K562 (cell line): ENCODE results near the gene SLC20A1. TPM values are rescaled to one million over a fixed set of nuclear protein-coding genes. Genes with fewer than 3 reads are reported as not detected.

Experiments
- ATAC-seq: fragments of 200-7000 bp; cut with Tn5 transposase; 3 replicates; pipeline ENCODE4 v1.9.1; 2020; ENCODE audit warnings: moderate library complexity
- BruUV-seq: library from RNA; stranded (reverse); fragments of 400-500 nt; replicated peaks from 2 replicates; lab custom pipeline; 2021; lab: Mats Ljungman, UMichigan
- CTCF ChIA-PET: fragments of 300-600 bp; formaldehyde crosslinking; extraction: SDS; loops from one replicate; lab custom pipeline; 2021; ENCODE audit warnings: low intra/inter-chr PET ratio; lab: Yijun Ruan, JAX
- POLR2A ChIA-PET: fragments of 300-600, 350-650 bp; sonication (Branson Sonifier 250); formaldehyde crosslinking; extraction: SDS; loops from one replicate; lab custom pipeline; 2021; ENCODE audit warnings: antibody characterized with exemption, inconsistent platforms; lab: Yijun Ruan, JAX
- DNase-seq, 4 experiments: peaks; one replicate each; pipeline versions ENCODE4 v3.0.0 to v3.0.0-alpha.2; 2011 to 2018; ENCODE audit warnings: low spot score in 3 of 4, mixed read lengths in 3 of 4; ENCODE audit errors: extremely low read depth in 1 of 4
- FAIRE-seq: peaks from 2 replicates; lab custom pipeline; 2011; peaks lifted over from hg19 to GRCh38; lab: Jason Lieb, UNC
- H2AFZ ChIP-seq: 2 replicates; pipeline ENCODE4 v1.6.0; 2011; ENCODE audit warnings: low read depth, low read length, control low read depth, inconsistent platforms
- H3K27ac ChIP-seq: fragments of 200-600 bp; 3 replicates; pipeline ENCODE4 v1.8.0; 2011; ENCODE audit warnings: low read depth, mild to moderate bottlenecking, control low read depth, inconsistent platforms, low read length, moderate library complexity, mixed read lengths; ENCODE audit errors: extremely low read depth
- H3K27me3 ChIP-seq, 2 experiments: fragments of 300-600 bp in 1 of 2; 2 replicates in 1 of 2; 3 replicates in 1 of 2; pipeline versions ENCODE4 v1.6.0 to v1.8.0; 2011; ENCODE audit warnings: inconsistent platforms in 2 of 2, low read length in 2 of 2, mild to moderate bottlenecking in 1 of 2, mixed read lengths in 1 of 2, moderate library complexity in 1 of 2; ENCODE audit not compliant: control insufficient read depth in 2 of 2, insufficient read depth in 2 of 2
- H3K36me3 ChIP-seq: fragments of 300-600 bp; 3 replicates; pipeline ENCODE4 v1.8.0; 2011; ENCODE audit warnings: mild to moderate bottlenecking, low read length, inconsistent platforms; ENCODE audit not compliant: control insufficient read depth, insufficient read depth
- H3K4me1 ChIP-seq, 2 experiments: fragments of 200-600 bp in 1 of 2; replicated peaks in 1 of 2; 2 replicates in 1 of 2; 3 replicates in 1 of 2; pipeline versions ENCODE4 v1.5.1 to v1.8.0; 2011; ENCODE audit warnings: inconsistent platforms in 2 of 2, low read length in 2 of 2, mild to moderate bottlenecking in 1 of 2, mixed read lengths in 1 of 2, moderate library complexity in 1 of 2; ENCODE audit not compliant: control insufficient read depth in 2 of 2, insufficient read depth in 2 of 2
- H3K4me2 ChIP-seq: 2 replicates; pipeline ENCODE4 v1.6.1; 2011; ENCODE audit warnings: low read length, control low read depth, inconsistent platforms, mixed read lengths; ENCODE audit not compliant: insufficient read depth
- H3K4me3 ChIP-seq: fragments of 200-600 bp; sonication (generic), shearing (Covaris generic); 2 replicates; pipeline ENCODE4 v1.5.1; 2016; ENCODE audit warnings: control low read depth, inconsistent platforms
- H3K79me2 ChIP-seq: fragments of 200-600 bp; 3 replicates; pipeline ENCODE4 v1.8.0; 2011; ENCODE audit warnings: low read length, inconsistent platforms; ENCODE audit not compliant: control insufficient read depth, insufficient read depth
- H3K9ac ChIP-seq, 2 experiments: 2 replicates each; pipeline versions ENCODE4 v1.6.0 to v1.6.1; 2011; ENCODE audit warnings: low read depth in 2 of 2, low read length in 2 of 2, control low read depth in 1 of 2, inconsistent platforms in 1 of 2, mild to moderate bottlenecking in 1 of 2, mixed read lengths in 1 of 2; ENCODE audit not compliant: insufficient read depth in 1 of 2
- H3K9me1 ChIP-seq: one replicate; pipeline ENCODE4 v1.6.0; 2011; ENCODE audit warnings: inconsistent platforms, mild to moderate bottlenecking, low read length, moderate library complexity; ENCODE audit not compliant: control insufficient read depth, insufficient read depth
- H3K9me3 ChIP-seq: replicated peaks from 2 replicates; pipeline ENCODE4 v1.5.1; 2011; ENCODE audit warnings: low read depth, low read length, inconsistent platforms; ENCODE audit not compliant: control insufficient read depth, insufficient read depth
- H4K20me1 ChIP-seq: replicated peaks from 2 replicates; pipeline ENCODE4 v1.6.1; 2011; ENCODE audit warnings: low read length, inconsistent platforms, mixed read lengths; ENCODE audit not compliant: control insufficient read depth, insufficient read depth
- HMG20B ChIP-seq: fragments of 250-450 bp; sonication (Bioruptor Pico); IDR thresholded peaks from 2 replicates; pipeline ENCODE4 v1.5.0; 2021; ENCODE audit warnings: mild to moderate bottlenecking
- JUN ChIP-seq, 2 experiments: sonication (generic) in 1 of 2; formaldehyde crosslinking in 1 of 2; IDR thresholded peaks; 2 replicates each; pipeline versions ENCODE4 v1.6.1 to v1.8.0; 2012 to 2022; ENCODE audit warnings: borderline replicate concordance in 2 of 2, mild to moderate bottlenecking in 2 of 2, improper control_type of control experiment in 1 of 2, low read depth in 1 of 2, low read length in 1 of 2, missing genetic modification reagents in 1 of 2
- LEF1 ChIP-seq: fragments of 450-650 bp; IDR thresholded peaks from 2 replicates; pipeline ENCODE4 v1.6.1; 2016; ENCODE audit warnings: mild to moderate bottlenecking
- NCOA1 ChIP-seq: fragments of 450-650 bp; IDR thresholded peaks from 2 replicates; pipeline ENCODE4 v1.6.1; 2016; ENCODE audit warnings: low read depth
- RHOXF2B ChIP-seq: fragments of 250-450 bp; sonication (Bioruptor Pico); conservative IDR thresholded peaks from 2 replicates; pipeline ENCODE4 v1.5.1; 2021
- SMARCB1 ChIP-seq: IDR thresholded peaks from 2 replicates; pipeline ENCODE4 v1.6.1; 2011; ENCODE audit warnings: improper control_type of control experiment, low read depth; ENCODE audit not compliant: insufficient read length
- TFAM ChIP-seq: fragments of 250-450 bp; sonication (Bioruptor Pico); conservative IDR thresholded peaks from 2 replicates; pipeline ENCODE4 v1.5.0; 2021; ENCODE audit warnings: mild to moderate bottlenecking, moderate library complexity
- YY1 ChIP-seq, 3 experiments: IDR thresholded peaks; 2 replicates each; pipeline ENCODE4 v1.6.1; 2011; ENCODE audit warnings: low read length in 2 of 3, mild to moderate bottlenecking in 2 of 3, moderate library complexity in 2 of 3, borderline replicate concordance in 1 of 3, control low read depth in 1 of 3, low read depth in 1 of 3; ENCODE audit not compliant: insufficient read depth in 3 of 3, insufficient replicate concordance in 2 of 3, control insufficient read depth in 1 of 3, insufficient read length in 1 of 3; ENCODE audit errors: extremely low read depth in 1 of 3
- ZNF311 ChIP-seq: fragments of 250-450 bp; sonication (Bioruptor Pico); IDR thresholded peaks from 2 replicates; pipeline ENCODE4 v1.4.0; 2020; ENCODE audit warnings: mild to moderate bottlenecking, moderate library complexity
- ZNF384 ChIP-seq: IDR thresholded peaks from 2 replicates; pipeline ENCODE4 v1.6.1; 2012; ENCODE audit warnings: low read depth, low read length, improper control_type of control experiment
- ZNF644 ChIP-seq: fragments of 200-800 bp; sonication (Bioruptor generic); IDR thresholded peaks from 2 replicates; pipeline ENCODE4 v1.6.1; 2016; ENCODE audit warnings: low read depth, missing genetic modification characterization, missing compliant biosample characterization
- WGBS: fragments of 100-300 bp; shearing (Covaris generic); methylation state at CpG from one replicate; pipeline ENCODE4 v1.1.6; 2016; ENCODE audit warnings: low coverage, mixed read lengths; ENCODE audit not compliant: insufficient coverage; ENCODE audit errors: missing lambda C conversion rate; 5-methylcytosine and 5-hydroxymethylcytosine counted together
- in situ Hi-C: fragments of 300-500 bp; cut with MboI; formaldehyde crosslinking; loops from 4 replicates; pipeline ENCODE4 v1.15.0; 2018; ENCODE audit warnings: inconsistent platforms, mixed read lengths
- intact Hi-C: fragments of 100-400 bp; cut with micrococcal nuclease; formaldehyde crosslinking; loops from 2 replicates; pipeline ENCODE4 v1.14.2; 2022
- polyA plus RNA-seq, 8 experiments: library from polyadenylated mRNA; depleted of rRNA in 4 of 8; stranded (reverse) in 5 of 8; unstranded in 3 of 8; fragments of >200 nt; fragmentation: Nextera tagmentation in 2 of 8; fragmentation: Illumina TruSeq in 1 of 8; extraction: Ambion mirVana in 2 of 8; extraction: Trizol in 1 of 8; gene quantifications; 2 replicates each; pipeline versions ENCODE4 v1.2.1 to v1.2.3, GENCODE V29; 2011 to 2014; ENCODE audit warnings: inconsistent platforms in 1 of 8, missing spikeins in 1 of 8
- total RNA-seq, 7 experiments: library from RNA; depleted of rRNA in 6 of 7; stranded (reverse); fragments of >200 nt in 6 of 7; fragmentation: Illumina TruSeq in 2 of 7; extraction: Trizol in 2 of 7; gene quantifications; 2 replicates each; pipeline versions ENCODE4 v1.2.1 to v1.2.3, GENCODE V29; 2011 to 2021; ENCODE audit warnings: low replicate concordance in 1 of 7
- TF ChIP-seq, protein P1 (sequence below): fragments of 200-800 bp; sonication (Bioruptor generic); IDR thresholded peaks from 2 replicates; pipeline ENCODE4 v1.6.1; 2017; ENCODE audit warnings: missing genetic modification characterization, missing compliant biosample characterization
- TF ChIP-seq, protein P2 (sequence below): sonication (generic); formaldehyde crosslinking; IDR thresholded peaks from 2 replicates; pipeline ENCODE4 v1.8.1; 2022; ENCODE audit warnings: missing genetic modification reagents
- TF ChIP-seq, protein P3 (sequence below): sonication (generic); formaldehyde crosslinking; IDR thresholded peaks from 2 replicates; pipeline ENCODE4 v1.8.1; 2023; ENCODE audit warnings: mild to moderate bottlenecking, missing genetic modification reagents, moderate library complexity

Gene SLC20A1
- total and polyA plus RNA-seq, 9 of the 15 experiments (the other 6 are each of a cell fraction or from before 2014, with no cell fraction given), result 53.8 to 150 (median 74.7) TPM

DNA sequence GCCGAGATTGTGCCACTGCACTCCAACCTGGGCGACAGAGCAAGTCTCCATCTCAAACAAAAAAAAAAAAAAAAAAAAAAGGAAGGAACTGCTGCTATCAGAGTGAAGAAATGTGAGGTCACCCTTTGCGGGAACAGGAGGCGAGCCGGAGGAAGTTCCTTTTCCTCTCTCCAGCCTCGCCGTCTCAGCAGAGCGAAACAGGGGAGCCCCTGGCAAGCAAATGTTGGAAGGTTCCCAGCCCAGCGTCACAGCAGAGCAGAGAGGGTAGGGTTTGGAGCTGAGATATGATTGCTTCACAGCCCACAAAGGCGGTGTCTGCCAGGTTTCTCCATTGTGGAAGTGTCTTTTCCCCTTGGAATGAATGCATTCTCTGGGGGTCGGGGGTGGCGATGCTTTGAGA, 28.5 kb downstream of the SLC20A1 start (continued):
- TF ChIP-seq YY1 (IDR thresholded peaks at IDR 0.05; ENCODE audit: borderline replicate concordance in 1 of 3, control insufficient read depth in 1 of 3, extremely low read depth in 1 of 3, insufficient read depth in 3 of 3, insufficient read length in 1 of 3, insufficient replicate concordance in 2 of 3, low read depth in 1 of 3, low read length in 2 of 3) (peak in 1 of 3 experiments; percentile 7), SMARCB1 (no peak), JUN (IDR thresholded peaks at IDR 0.05; ENCODE audit: borderline replicate concordance, low read depth, low read length) (peak; percentile 56), JUN (CRISPR knock-in tag; IDR thresholded peaks at IDR 0.05; ENCODE audit: borderline replicate concordance) (no peak), RHOXF2B (CRISPR knock-in tag) (0 out of 2 replicates have a peak, but pooled peaks have one; percentile 46), ZNF644 (tag) (no peak), LEF1 (no peak), TFAM (CRISPR knock-in tag) (no peak), HMG20B (CRISPR knock-in tag) (no peak), ZNF384 (peak; percentile 86)
- TF ChIP-seq, all 486 proteins: peak for 24

DNA sequence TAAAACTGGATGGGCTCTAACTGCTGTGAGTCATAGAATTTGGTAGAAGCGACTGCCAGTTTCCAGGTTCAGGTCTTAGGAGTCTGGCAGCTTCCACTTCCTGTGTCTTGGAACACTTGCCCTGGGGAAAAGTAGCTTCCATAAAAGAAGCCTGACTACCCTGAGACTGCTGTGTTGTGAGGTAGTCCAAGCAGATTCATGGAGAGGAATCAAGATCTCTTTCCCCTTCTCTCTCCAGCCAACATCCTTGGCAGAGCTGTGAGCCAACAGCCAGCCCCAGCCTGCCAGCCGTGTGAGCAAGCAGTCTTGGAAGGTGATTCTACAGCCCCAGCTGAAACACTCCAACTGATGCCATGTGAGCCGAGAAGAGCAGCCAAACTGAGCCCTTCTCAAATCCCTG, 33.7 kb downstream of the SLC20A1 start:
- H3K9ac ChIP-seq, result peak overlapping the region in 1 of 2 experiments; percentile 81; a peak in 1 of 4 replicates
- ATAC-seq (no peak), FAIRE-seq (no peak), DNase-seq (no peak)
- no peaks in the 10 kb centered on the region for H3K36me3 ChIP-seq
- no peaks in the 10 kb centered on the region for H4K20me1 ChIP-seq
- no peak overlapping the region for H3K4me2 ChIP-seq
- no TSS peak for BruUV-seq
- in situ Hi-C loops (no loop called here), intact Hi-C loops (no loop called here)
- H3K4me3 ChIP-seq, result no peak overlapping the region
- H3K27ac ChIP-seq, result no peak overlapping the region
- ChIA-PET CTCF (no interaction called here), POLR2A (interaction anchor here (0.6 to 1.4 kb wide), 3 partner anchors 9 to 655 kb away, joined by 3 to 5 read pairs (median 4); no protein-coding TSS in a partner anchor)
- H3K9me3 ChIP-seq, result no peaks in the 10 kb centered on the region
- no peaks in the 10 kb centered on the region for H3K27me3 ChIP-seq
- peaks cover 11 to 34% of the 10 kb centered on the region in 2 experiments for H3K4me1 ChIP-seq
- WGBS, result 67% methylated on average over 3 of the region's 3 CpGs
- H3K9me1 ChIP-seq, result no peaks in the 10 kb centered on the region
- TF ChIP-seq, protein P1, sequence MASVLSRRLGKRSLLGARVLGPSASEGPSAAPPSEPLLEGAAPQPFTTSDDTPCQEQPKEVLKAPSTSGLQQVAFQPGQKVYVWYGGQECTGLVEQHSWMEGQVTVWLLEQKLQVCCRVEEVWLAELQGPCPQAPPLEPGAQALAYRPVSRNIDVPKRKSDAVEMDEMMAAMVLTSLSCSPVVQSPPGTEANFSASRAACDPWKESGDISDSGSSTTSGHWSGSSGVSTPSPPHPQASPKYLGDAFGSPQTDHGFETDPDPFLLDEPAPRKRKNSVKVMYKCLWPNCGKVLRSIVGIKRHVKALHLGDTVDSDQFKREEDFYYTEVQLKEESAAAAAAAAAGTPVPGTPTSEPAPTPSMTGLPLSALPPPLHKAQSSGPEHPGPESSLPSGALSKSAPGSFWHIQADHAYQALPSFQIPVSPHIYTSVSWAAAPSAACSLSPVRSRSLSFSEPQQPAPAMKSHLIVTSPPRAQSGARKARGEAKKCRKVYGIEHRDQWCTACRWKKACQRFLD, result no peak
- TF ChIP-seq ZNF311 (CRISPR knock-in tag) (no peak), NCOA1 (no peak)
- TF ChIP-seq, protein P2, sequence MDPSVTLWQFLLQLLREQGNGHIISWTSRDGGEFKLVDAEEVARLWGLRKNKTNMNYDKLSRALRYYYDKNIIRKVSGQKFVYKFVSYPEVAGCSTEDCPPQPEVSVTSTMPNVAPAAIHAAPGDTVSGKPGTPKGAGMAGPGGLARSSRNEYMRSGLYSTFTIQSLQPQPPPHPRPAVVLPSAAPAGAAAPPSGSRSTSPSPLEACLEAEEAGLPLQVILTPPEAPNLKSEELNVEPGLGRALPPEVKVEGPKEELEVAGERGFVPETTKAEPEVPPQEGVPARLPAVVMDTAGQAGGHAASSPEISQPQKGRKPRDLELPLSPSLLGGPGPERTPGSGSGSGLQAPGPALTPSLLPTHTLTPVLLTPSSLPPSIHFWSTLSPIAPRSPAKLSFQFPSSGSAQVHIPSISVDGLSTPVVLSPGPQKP, result no peak
- TF ChIP-seq, protein P3, sequence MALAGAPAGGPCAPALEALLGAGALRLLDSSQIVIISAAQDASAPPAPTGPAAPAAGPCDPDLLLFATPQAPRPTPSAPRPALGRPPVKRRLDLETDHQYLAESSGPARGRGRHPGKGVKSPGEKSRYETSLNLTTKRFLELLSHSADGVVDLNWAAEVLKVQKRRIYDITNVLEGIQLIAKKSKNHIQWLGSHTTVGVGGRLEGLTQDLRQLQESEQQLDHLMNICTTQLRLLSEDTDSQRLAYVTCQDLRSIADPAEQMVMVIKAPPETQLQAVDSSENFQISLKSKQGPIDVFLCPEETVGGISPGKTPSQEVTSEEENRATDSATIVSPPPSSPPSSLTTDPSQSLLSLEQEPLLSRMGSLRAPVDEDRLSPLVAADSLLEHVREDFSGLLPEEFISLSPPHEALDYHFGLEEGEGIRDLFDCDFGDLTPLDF, result no peak
- H2AFZ ChIP-seq, result peak overlapping the region; percentile 61
- H3K79me2 ChIP-seq, result no peaks in the 10 kb centered on the region
